ENCODE data around the gene HSPG2. TPM values are rescaled to one million over a fixed set of nuclear protein-coding genes. Genes with fewer than 3 reads are reported as not detected.

The HSPG2 gene
- total and polyA plus RNA-seq, 2 experiments from 2014 or later: 72.4 to 81.2 TPM

GRCh38 chr1:21914880-21915640 is 22.1 kb downstream of the HSPG2 start:
- Histone ChIP-seq H3K4me1 (ENCODE audit: insufficient read depth) (peaks cover 31% of the 10 kb centered on the region), H3K27me3 (no peaks in the 10 kb centered on the region), H3K27ac (no peak overlapping the region), H3K79me2 (peaks cover 51% of the 10 kb centered on the region), H4K20me1 (ENCODE audit: insufficient read depth, poor library complexity, severe bottlenecking) (no peaks in the 10 kb centered on the region), H3K9me3 (ENCODE audit: low read depth) (no peaks in the 10 kb centered on the region), H3K36me3 (replicated peaks; ENCODE audit: insufficient read depth, low read depth) (no peaks in the 10 kb centered on the region), H3K4me3 (no peak overlapping the region), H3K9me2 (replicated peaks; ENCODE audit: insufficient read depth) (no peaks in the 10 kb centered on the region), H3K4me2 (no peak overlapping the region), H2AFZ (no peak overlapping the region)
- TF ChIP-seq EZH2phosphoT487 (IDR thresholded peaks at IDR 0.05; ENCODE audit: low read depth, severe bottlenecking, unreplicated experiment): no peak
- no peak for DNase-seq (ENCODE audit: low spot score)
- 80% methylated on average over 19 of the region's 21 CpGs for WGBS (ENCODE audit: low lambda C conversion rate, missing lambda C conversion rate)

- no peak overlapping the region for H3K27ac ChIP-seq
- peaks cover 52% of the 10 kb centered on the region for H3K79me2 ChIP-seq
- H2AFZ ChIP-seq: no peak overlapping the region
- WGBS (ENCODE audit: low lambda C conversion rate, missing lambda C conversion rate): 77% methylated on average over 5 of the region's 5 CpGs
- no peaks in the 10 kb centered on the region for H3K9me3 ChIP-seq (ENCODE audit: low read depth)
- no peak overlapping the region for H3K4me3 ChIP-seq
- H3K4me1 ChIP-seq (ENCODE audit: insufficient read depth): peaks cover 32% of the 10 kb centered on the region
- H3K4me2 ChIP-seq: no peak overlapping the region
- no peaks in the 10 kb centered on the region for H3K36me3 ChIP-seq (replicated peaks; ENCODE audit: insufficient read depth, low read depth)
- DNase-seq (ENCODE audit: low spot score): no peak
- no peaks in the 10 kb centered on the region for H4K20me1 ChIP-seq (ENCODE audit: insufficient read depth, poor library complexity, severe bottlenecking)
- no peaks in the 10 kb centered on the region for H3K27me3 ChIP-seq
- no peaks in the 10 kb centered on the region for H3K9me2 ChIP-seq (replicated peaks; ENCODE audit: insufficient read depth)
- TF ChIP-seq CTCF (IDR thresholded peaks at IDR 0.05; ENCODE audit: poor library complexity): no peak
- no peak for TF ChIP-seq EZH2 (IDR thresholded peaks at IDR 0.05; ENCODE audit: borderline replicate concordance)
- no peak for TF ChIP-seq EZH2phosphoT487 (IDR thresholded peaks at IDR 0.05; ENCODE audit: low read depth, severe bottlenecking, unreplicated experiment)
Measured at GRCh38 chr1:21914450-21914849, 22.7 kb downstream of the HSPG2 start.

DNA sequence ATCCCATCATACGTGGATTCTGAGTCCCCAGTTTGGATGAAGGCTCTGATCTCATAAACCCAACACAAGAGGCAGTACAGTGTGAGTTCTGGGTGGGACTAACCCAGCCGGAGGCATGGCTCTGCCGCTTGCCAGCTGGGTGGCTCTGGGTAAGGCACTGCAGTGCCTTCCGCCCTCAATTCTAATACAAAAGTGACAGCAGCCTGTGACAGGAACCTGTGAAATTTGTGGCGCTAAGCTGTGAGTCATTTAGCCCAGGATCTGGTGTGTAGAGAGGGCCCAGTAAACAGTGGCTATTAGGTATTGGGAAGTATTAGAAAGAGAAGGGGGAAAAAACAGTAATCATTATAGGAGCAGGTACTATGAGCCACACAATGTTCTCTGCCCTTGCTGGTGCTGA is 23.3 kb downstream of the HSPG2 start:
- Histone ChIP-seq H3K4me3 (no peak overlapping the region), H3K27me3 (no peaks in the 10 kb centered on the region), H3K36me3 (replicated peaks; ENCODE audit: insufficient read depth, low read depth) (no peaks in the 10 kb centered on the region), H3K79me2 (peaks cover 54% of the 10 kb centered on the region), H2AFZ (no peak overlapping the region), H4K20me1 (ENCODE audit: insufficient read depth, poor library complexity, severe bottlenecking) (no peaks in the 10 kb centered on the region), H3K9me3 (ENCODE audit: low read depth) (no peaks in the 10 kb centered on the region), H3K4me1 (ENCODE audit: insufficient read depth) (peaks cover 33% of the 10 kb centered on the region), H3K4me2 (no peak overlapping the region), H3K9me2 (replicated peaks; ENCODE audit: insufficient read depth) (no peaks in the 10 kb centered on the region), H3K27ac (peak overlapping the region; percentile 40)
- TF ChIP-seq EZH2phosphoT487 (IDR thresholded peaks at IDR 0.05; ENCODE audit: low read depth, severe bottlenecking, unreplicated experiment): no peak
- no peak for TF ChIP-seq CTCF (IDR thresholded peaks at IDR 0.05; ENCODE audit: poor library complexity)
- TF ChIP-seq EZH2 (IDR thresholded peaks at IDR 0.05; ENCODE audit: borderline replicate concordance): no peak
- DNase-seq (ENCODE audit: low spot score): no peak
- 85% methylated on average over 5 of the region's 5 CpGs for WGBS (ENCODE audit: low lambda C conversion rate, missing lambda C conversion rate)

- Histone ChIP-seq H3K27ac (peak overlapping the region; percentile 40), H3K79me2 (peaks cover 54% of the 10 kb centered on the region), H3K9me2 (replicated peaks; ENCODE audit: insufficient read depth) (no peaks in the 10 kb centered on the region), H3K4me3 (no peak overlapping the region), H3K9me3 (ENCODE audit: low read depth) (no peaks in the 10 kb centered on the region), H2AFZ (no peak overlapping the region), H3K4me2 (no peak overlapping the region), H3K4me1 (ENCODE audit: insufficient read depth) (peaks cover 33% of the 10 kb centered on the region), H3K36me3 (replicated peaks; ENCODE audit: insufficient read depth, low read depth) (no peaks in the 10 kb centered on the region), H3K27me3 (no peaks in the 10 kb centered on the region), H4K20me1 (ENCODE audit: insufficient read depth, poor library complexity, severe bottlenecking) (no peaks in the 10 kb centered on the region)
- no peak for TF ChIP-seq EZH2phosphoT487 (IDR thresholded peaks at IDR 0.05; ENCODE audit: low read depth, severe bottlenecking, unreplicated experiment)
- WGBS (ENCODE audit: low lambda C conversion rate, missing lambda C conversion rate): 58% methylated on average over 8 of the region's 8 CpGs
- DNase-seq (ENCODE audit: low spot score): no peak
Measured at GRCh38 chr1:21913258-21913657, 23.9 kb downstream of the HSPG2 start.
